Keratinocyte (primary cell): Measurements from ENCODE around the gene SDCCAG8.

Experiments
- CTCF ChIP-seq, 3 experiments: IDR thresholded peaks in 1 of 3; conservative IDR thresholded peaks in 1 of 3; optimal IDR thresholded peaks in 1 of 3; 2 replicates in 2 of 3; 3 replicates in 1 of 3; pipeline versions ENCODE3 to v1.5.1; 2011; ENCODE audit warnings: low read length in 3 of 3, mild to moderate bottlenecking in 3 of 3, moderate library complexity in 2 of 3, control low read depth in 1 of 3, inconsistent platforms in 1 of 3; ENCODE audit not compliant: insufficient read depth in 2 of 3; ENCODE audit errors: extremely low read depth in 1 of 3
- EZH2 ChIP-seq: IDR thresholded peaks from one replicate; pipeline ENCODE4 v1.6.1; 2012; ENCODE audit warnings: inconsistent platforms, mild to moderate bottlenecking, low read length, moderate library complexity

DNA sequence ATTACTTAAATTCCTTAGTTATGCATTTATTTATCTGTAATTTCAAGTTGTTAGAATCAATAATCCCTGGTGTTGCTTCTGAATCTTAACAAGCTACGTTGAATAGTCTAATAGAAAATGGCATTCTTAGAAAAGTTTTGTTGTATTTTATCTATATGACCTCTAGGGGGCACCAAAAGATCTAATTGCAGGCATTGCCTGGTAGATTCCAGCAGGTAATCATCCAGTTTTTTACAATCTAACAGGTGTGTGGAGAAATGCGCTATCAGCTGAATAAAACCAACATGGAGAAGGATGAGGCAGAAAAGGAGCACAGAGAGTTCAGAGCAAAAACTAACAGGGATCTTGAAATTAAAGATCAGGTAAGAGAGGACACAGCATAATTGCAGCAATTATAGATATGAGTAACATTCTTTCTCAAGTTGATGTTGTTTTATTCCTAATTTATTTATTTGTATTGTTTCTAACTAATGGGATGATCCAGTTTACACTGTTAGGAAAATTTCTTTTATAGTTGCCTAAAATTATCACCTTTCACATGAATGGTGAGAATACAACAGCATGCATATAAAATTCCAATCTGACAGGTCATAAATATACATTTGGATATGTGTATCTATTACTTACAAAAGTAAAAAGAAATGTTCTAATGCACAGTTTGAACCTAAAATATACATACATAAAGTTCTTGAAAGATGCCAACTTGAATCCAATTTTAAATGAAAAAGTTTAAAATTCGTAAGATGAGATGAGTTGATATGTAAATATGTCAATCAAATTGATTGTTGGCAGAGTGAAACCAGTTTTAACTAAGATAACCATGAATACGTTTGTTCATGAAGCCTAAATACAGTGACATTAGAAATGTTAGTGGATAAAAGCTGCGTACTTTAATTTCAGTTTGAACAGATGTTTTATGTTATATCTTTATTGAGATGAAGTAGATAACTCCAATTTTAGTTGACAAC lies 88.4 kb downstream of the SDCCAG8 start:
- TF ChIP-seq CTCF (optimal IDR thresholded peaks at IDR 0.05 in 1 of 3, IDR thresholded peaks at IDR 0.05 in 1 of 3, conservative IDR thresholded peaks at IDR 0.05 in 1 of 3; ENCODE audit: extremely low read depth in 1 of 3, insufficient read depth in 2 of 3, low read length in 3 of 3) (peak; percentile 1 to 54 (median 36)), EZH2 (no peak)
